ENCODE data around the gene IQCK.

The IQCK gene

DNA sequence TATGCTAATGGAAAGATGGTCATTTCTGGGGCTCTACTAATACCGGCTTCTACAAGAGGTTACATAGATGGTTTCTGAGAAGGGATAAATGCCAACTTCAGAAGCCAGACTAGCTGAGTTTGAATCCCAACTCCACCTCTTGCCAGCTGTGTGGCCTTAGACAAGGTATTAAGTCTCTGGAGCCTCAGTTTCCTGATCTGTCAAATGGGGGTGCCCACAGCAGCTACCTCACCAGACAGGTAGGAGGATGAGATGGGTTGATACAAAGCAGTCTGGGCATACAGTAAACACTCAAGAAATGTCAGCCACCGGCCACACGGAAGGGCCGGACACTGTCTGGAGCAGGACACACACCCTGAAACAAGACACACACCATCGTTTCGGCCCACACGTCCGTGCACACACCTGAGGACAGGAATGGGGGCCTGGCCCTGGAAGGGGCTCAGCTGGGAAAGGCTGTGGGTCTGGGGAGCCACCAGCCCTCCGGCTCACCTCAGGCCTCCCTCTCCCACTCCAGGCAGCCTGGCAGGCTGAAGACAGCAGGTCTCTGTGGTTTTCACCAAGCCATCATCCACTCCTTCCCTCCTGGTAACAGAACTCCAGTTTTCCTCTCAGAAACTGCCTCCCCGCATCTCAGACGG, 5.5 kb upstream of the IQCK start (continued):
- TF ChIP-seq, protein P1, sequence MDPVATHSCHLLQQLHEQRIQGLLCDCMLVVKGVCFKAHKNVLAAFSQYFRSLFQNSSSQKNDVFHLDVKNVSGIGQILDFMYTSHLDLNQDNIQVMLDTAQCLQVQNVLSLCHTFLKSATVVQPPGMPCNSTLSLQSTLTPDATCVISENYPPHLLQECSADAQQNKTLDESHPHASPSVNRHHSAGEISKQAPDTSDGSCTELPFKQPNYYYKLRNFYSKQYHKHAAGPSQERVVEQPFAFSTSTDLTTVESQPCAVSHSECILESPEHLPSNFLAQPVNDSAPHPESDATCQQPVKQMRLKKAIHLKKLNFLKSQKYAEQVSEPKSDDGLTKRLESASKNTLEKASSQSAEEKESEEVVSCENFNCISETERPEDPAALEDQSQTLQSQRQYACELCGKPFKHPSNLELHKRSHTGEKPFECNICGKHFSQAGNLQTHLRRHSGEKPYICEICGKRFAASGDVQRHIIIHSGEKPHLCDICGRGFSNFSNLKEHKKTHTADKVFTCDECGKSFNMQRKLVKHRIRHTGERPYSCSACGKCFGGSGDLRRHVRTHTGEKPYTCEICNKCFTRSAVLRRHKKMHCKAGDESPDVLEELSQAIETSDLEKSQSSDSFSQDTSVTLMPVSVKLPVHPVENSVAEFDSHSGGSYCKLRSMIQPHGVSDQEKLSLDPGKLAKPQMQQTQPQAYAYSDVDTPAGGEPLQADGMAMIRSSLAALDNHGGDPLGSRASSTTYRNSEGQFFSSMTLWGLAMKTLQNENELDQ (tag by site-specific recombination; IDR thresholded peaks at IDR 0.05; ENCODE audit: low read depth): no peak
- TF ChIP-seq, protein P2, sequence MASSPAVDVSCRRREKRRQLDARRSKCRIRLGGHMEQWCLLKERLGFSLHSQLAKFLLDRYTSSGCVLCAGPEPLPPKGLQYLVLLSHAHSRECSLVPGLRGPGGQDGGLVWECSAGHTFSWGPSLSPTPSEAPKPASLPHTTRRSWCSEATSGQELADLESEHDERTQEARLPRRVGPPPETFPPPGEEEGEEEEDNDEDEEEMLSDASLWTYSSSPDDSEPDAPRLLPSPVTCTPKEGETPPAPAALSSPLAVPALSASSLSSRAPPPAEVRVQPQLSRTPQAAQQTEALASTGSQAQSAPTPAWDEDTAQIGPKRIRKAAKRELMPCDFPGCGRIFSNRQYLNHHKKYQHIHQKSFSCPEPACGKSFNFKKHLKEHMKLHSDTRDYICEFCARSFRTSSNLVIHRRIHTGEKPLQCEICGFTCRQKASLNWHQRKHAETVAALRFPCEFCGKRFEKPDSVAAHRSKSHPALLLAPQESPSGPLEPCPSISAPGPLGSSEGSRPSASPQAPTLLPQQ (tag by site-specific recombination; IDR thresholded peaks at IDR 0.05): no peak
- TF ChIP-seq SALL2 (tag by site-specific recombination; IDR thresholded peaks at IDR 0.05; ENCODE audit: borderline replicate concordance) (no peak), ZSCAN16 (tag by site-specific recombination; IDR thresholded peaks at IDR 0.05) (no peak)

DNA sequence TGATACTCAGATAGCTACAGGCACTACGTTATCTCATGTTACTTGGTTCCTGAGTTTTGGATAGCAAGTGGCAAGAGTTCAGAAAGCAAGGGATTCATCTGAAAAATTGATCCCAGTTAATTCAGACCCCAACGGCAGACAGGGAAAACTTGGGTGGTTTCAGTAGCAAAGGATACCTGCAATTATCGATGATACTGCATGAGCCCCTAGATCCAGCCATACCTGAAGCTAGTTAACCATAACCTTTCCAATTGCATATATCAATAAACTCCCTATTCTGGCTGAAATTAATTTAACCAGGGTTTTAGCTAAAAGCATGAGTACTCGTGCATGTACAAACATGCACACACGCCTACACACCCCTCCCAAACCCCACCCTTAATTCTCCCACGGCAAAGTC, 4.4 kb upstream of the IQCK start:
- Histone ChIP-seq H3K4me3 (ENCODE audit: low read depth, low read length) (no peak overlapping the region), H3K27ac (ENCODE audit: extremely low read depth, low read depth, low read length) (no peak overlapping the region), H3K4me1 (ENCODE audit: control insufficient read depth, insufficient read depth, low read length) (no peaks in the 10 kb centered on the region), H3K36me3 (ENCODE audit: control insufficient read depth in 2 of 2, insufficient read depth in 1 of 2, low read length in 2 of 2) (peaks cover 4 to 73% of the 10 kb centered on the region in 2 experiments), H3K9me3 (ENCODE audit: control insufficient read depth, insufficient read depth, low read depth, low read length) (no peaks in the 10 kb centered on the region)
- POLR2A ChIA-PET: no interaction called here
- no peak for TF ChIP-seq ZNF37A (tag by site-specific recombination; IDR thresholded peaks at IDR 0.05)
- TF ChIP-seq ZFP37 (tag by site-specific recombination; IDR thresholded peaks at IDR 0.05): no peak
- no peak for TF ChIP-seq ZNF596 (tag by site-specific recombination; IDR thresholded peaks at IDR 0.05)
- no peak for TF ChIP-seq ZSCAN30 (tag by site-specific recombination; IDR thresholded peaks at IDR 0.05)
- TF ChIP-seq, protein P3, sequence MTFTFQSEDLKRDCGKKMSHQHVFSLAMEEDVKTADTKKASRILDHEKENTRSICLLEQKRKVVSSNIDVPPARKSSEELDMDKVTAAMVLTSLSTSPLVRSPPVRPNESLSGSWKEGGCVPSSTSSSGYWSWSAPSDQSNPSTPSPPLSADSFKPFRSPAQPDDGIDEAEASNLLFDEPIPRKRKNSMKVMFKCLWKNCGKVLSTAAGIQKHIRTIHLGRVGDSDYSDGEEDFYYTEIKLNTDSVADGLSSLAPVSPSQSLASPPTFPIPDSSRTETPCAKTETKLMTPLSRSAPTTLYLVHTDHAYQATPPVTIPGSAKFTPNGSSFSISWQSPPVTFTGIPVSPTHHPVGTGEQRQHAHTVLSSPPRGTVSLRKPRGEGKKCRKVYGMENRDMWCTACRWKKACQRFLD (tag by site-specific recombination; IDR thresholded peaks at IDR 0.05): no peak
- TF ChIP-seq MEIS1 (CRISPR knock-in tag; IDR thresholded peaks at IDR 0.05; ENCODE audit: borderline replicate concordance): no peak
- TF ChIP-seq ZNF121 (tag by site-specific recombination; IDR thresholded peaks at IDR 0.05): no peak
- no peak for TF ChIP-seq ZBTB21 (tag by site-specific recombination; IDR thresholded peaks at IDR 0.05)
- no peak for TF ChIP-seq ZFP3 (tag by site-specific recombination; IDR thresholded peaks at IDR 0.05; ENCODE audit: low read depth)
- TF ChIP-seq, protein P4, sequence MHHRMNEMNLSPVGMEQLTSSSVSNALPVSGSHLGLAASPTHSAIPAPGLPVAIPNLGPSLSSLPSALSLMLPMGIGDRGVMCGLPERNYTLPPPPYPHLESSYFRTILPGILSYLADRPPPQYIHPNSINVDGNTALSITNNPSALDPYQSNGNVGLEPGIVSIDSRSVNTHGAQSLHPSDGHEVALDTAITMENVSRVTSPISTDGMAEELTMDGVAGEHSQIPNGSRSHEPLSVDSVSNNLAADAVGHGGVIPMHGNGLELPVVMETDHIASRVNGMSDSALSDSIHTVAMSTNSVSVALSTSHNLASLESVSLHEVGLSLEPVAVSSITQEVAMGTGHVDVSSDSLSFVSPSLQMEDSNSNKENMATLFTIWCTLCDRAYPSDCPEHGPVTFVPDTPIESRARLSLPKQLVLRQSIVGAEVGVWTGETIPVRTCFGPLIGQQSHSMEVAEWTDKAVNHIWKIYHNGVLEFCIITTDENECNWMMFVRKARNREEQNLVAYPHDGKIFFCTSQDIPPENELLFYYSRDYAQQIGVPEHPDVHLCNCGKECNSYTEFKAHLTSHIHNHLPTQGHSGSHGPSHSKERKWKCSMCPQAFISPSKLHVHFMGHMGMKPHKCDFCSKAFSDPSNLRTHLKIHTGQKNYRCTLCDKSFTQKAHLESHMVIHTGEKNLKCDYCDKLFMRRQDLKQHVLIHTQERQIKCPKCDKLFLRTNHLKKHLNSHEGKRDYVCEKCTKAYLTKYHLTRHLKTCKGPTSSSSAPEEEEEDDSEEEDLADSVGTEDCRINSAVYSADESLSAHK (tag by site-specific recombination; IDR thresholded peaks at IDR 0.05): no peak
- TF ChIP-seq ZNF350 (tag by site-specific recombination; IDR thresholded peaks at IDR 0.05): no peak
- TF ChIP-seq ZBTB8A (tag by site-specific recombination; IDR thresholded peaks at IDR 0.05): no peak
- TF ChIP-seq ZNF274 (IDR thresholded peaks at IDR 0.05; ENCODE audit: low read length): no peak
- no peak for TF ChIP-seq ZNF274 (tag by site-specific recombination; IDR thresholded peaks at IDR 0.05; ENCODE audit: borderline replicate concordance)
- TF ChIP-seq ZNF23 (tag by site-specific recombination; IDR thresholded peaks at IDR 0.05; ENCODE audit: borderline replicate concordance): no peak
- TF ChIP-seq ZNF140 (tag by site-specific recombination; IDR thresholded peaks at IDR 0.05): no peak
- TF ChIP-seq, protein P5, sequence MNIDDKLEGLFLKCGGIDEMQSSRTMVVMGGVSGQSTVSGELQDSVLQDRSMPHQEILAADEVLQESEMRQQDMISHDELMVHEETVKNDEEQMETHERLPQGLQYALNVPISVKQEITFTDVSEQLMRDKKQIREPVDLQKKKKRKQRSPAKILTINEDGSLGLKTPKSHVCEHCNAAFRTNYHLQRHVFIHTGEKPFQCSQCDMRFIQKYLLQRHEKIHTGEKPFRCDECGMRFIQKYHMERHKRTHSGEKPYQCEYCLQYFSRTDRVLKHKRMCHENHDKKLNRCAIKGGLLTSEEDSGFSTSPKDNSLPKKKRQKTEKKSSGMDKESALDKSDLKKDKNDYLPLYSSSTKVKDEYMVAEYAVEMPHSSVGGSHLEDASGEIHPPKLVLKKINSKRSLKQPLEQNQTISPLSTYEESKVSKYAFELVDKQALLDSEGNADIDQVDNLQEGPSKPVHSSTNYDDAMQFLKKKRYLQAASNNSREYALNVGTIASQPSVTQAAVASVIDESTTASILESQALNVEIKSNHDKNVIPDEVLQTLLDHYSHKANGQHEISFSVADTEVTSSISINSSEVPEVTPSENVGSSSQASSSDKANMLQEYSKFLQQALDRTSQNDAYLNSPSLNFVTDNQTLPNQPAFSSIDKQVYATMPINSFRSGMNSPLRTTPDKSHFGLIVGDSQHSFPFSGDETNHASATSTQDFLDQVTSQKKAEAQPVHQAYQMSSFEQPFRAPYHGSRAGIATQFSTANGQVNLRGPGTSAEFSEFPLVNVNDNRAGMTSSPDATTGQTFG (tag by site-specific recombination; IDR thresholded peaks at IDR 0.05; ENCODE audit: borderline replicate concordance): no peak
- TF ChIP-seq ZNF324 (tag by site-specific recombination; IDR thresholded peaks at IDR 0.05): no peak
- TF ChIP-seq KLF1 (tag by site-specific recombination; IDR thresholded peaks at IDR 0.05): no peak
- TF ChIP-seq ZNF10 (tag by site-specific recombination; IDR thresholded peaks at IDR 0.05): no peak
- CTCF ChIA-PET: no interaction called here

Data from HEK293 (cell line).